HG03060 (cell line): Measurements from ENCODE around the gene CDK18.

Source experiments
- ATAC-seq: cut with Tn5 transposase; IDR thresholded peaks from one replicate; pipeline ENCODE4 v1.9.1; 2021; ENCODE audit warnings: low read depth, moderate number of reproducible peaks; ENCODE audit not compliant: unreplicated experiment

CDK18 gene

GRCh38 chr1:205567716-205568115, 63.2 kb downstream of the CDK18 start:
- ATAC-seq = no peak

- no peak for ATAC-seq
These were observed 63.6 kb downstream of the CDK18 start for GRCh38 chr1:205568135-205568468.

DNA sequence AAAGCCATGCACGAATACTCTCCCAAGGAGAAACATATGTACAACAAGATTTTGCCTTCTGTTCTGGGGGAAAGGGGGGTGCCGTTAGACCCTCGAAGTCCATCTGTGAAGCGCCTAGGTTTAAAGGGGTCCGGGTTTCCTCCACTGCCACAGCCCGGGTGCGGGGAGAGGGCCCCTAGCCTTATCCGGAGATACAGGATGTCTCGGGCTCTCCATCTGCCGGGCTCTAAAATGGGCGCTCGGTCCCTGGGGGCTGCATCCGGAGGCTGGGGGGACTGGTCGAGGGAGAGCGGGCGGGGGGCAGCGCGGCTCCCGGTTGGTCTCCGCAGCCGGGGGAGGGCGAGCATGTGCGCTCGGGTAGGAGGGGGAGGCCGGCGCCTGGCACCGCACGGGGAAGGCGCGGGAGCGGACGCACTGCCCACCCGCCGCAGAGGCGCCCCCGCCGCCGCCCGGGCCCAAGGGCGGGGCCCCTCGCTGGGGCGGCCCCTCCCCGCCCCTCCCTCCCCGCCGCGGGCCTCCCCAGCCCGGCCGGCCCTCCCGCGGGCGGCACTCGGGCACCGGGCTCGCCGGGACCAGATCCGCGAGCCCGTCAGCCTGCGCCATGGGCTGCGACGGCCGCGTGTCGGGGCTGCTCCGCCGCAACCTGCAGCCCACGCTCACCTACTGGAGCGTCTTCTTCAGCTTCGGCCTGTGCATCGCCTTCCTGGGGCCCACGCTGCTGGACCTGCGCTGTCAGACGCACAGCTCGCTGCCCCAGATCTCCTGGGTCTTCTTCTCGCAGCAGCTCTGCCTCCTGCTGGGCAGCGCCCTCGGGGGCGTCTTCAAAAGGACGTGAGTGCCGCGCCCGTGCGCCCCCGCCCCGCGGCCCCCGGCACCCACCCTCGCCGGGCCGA, 64.2 kb downstream of the CDK18 start:
- ATAC-seq = no peak

- ATAC-seq = no peak
These were observed 65.1 kb downstream of the CDK18 start for GRCh38 chr1:205569411-205570172.

DNA sequence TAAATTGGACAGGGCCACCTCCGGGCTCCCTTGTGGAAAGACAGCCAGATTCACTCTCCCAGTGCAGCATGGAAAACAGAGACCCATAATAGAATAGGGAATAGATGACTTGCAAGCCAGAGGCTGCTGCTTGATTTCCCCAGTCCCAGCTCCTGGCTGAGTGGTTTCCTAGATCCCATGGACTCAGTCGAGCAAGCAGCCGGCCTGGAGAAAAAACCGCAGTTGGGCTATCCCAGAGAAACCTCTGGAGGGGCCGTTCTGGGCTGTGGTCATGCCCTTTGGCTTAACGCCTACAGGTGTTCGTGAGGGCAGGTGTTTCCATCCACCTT, 65.7 kb downstream of the CDK18 start:
- no peak for ATAC-seq

DNA sequence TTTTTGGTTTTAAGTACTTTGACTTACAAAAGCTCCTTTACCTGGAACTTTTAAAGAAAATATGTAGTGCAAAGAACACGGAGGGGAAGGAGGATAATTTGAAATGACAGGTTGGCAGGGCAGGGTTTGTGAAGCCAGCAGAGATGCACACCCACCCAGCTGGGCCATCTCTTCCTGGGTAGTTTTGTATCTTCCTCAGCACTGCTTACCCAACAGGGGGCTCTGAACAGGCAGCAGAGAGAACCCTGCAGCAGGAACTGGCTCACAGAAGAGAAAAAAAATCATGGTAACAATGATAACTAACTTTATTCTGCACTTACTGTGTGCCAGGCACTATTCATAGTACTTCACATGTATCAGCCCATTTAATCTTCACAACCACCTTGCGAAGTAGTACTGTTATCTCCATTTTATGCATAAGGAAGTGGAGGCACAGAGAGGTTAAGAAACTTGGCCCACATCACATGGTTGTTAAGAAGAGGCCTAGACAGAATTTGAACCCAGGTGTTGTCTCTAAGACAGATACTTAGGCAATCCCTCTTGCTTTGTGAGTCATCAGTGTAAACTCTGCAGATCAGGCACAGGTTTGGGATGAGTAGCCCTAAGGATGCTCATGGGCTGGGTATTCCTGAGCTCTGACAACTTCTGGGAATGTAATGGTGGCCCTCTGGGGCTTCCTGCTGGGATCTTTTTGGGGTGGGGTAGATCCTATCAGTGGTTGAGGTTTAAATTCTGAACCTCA, 66.5 kb downstream of the CDK18 start:
- no peak for ATAC-seq

DNA sequence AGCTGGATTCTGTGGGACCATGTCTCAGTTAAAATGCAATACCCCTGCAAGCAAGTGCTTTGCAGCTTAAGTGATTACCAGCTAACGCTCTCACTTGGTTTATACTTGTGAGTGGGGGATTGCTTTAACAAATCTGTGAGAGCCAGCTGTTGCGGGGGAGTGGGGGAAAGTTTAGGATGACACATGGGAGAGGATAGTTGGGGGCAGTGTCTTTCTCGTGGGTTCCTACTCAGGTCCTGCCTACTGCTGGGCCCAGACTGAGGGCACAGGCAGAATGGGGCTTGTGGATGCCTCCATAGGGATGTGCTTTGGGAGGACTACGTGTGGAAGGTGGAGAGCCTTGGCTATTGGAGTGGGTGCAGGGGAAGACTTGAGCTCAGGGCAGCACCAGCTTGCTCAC, 67.3 kb downstream of the CDK18 start:
- no peak for ATAC-seq

DNA sequence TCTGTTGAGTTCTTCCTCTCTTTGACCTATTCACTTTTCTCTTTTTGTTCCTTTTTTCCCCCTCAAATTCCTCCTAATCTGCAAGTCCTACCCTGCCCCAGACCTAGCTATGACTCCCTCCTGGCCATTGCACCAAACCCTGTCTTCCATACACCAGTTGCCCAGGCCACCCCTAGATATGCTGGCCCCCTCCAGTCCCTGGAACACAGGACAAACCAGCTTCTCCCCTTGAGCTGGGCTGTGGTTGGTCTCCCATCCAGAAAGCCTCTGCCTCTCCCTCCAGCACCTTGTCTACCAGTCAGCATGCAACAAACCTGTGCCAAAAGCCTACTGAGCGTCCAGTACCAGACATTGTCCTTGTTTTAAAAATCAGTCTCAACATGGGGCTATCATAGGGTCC, 68.0 kb downstream of the CDK18 start:
- no peak for ATAC-seq

DNA sequence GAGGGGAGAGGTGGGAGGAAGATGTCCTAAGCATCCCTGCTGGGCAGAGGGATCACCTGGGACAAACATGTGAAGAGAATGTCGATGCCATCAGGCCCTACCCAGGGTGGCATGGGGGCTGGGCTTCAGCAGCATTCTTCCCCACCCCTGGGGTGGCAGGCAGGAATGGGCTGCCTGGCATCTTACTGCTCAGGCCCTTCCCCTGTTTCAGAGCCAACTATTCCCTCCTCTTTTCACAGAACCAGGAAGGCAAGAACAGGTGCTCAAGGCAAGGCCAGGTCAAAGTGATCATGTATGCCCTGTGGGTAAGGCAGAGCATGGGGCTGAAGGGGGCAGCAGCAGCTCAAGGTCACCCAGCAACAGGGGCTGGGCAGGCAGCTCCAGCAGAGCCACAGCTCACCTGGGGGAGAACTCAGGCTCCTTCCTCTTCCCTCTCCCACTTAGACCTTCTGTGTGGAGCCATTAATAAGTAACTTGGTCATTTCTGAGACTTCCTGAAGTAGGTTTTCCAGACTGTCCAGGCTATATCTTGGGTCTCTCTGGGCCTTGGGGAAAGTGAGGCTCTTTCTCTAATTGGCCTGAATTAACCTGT, 70.9 kb downstream of the CDK18 start:
- ATAC-seq = no peak

- no peak for ATAC-seq
These were observed 71.5 kb downstream of the CDK18 start for GRCh38 chr1:205576011-205576410.

- ATAC-seq = no peak
These were observed 72.6 kb downstream of the CDK18 start for GRCh38 chr1:205576805-205577761.

DNA sequence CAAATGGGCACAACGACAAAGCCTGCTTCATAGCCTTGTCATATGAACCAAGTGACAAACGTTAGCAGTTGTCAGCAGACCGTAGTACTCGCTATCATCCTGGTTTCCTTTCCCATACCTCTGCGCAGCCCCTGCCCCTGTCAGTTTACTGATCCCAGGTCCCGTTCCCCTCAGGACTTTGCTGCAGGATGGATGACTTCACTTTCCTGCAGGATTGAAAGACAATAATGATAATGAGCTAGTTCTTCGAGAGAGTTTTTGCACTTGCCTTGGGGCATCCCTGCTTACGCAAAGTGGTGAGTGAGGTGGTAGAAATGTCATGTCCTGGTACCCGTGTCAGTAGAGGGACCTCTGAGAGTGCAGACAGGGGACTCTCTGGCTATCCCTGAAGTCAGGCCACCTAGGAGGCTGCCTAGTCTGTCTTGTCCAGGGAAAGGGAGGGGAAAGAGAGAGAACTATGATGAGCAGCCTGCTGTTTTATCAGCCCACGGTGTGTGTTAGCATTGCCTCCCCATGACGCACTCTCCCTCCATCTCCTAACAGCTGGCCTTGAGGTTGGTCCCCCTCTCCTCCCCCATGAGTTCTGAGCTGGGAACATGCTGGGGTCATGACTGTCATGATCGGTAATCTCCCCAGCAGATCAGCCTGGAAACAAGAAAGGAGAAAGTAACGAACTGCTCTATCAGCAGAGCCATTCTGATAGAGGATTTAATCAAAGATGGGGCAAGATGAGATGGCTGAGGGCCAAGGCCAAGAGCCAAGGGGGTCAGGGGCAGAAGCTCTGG, 73.6 kb downstream of the CDK18 start:
- no peak for ATAC-seq

DNA sequence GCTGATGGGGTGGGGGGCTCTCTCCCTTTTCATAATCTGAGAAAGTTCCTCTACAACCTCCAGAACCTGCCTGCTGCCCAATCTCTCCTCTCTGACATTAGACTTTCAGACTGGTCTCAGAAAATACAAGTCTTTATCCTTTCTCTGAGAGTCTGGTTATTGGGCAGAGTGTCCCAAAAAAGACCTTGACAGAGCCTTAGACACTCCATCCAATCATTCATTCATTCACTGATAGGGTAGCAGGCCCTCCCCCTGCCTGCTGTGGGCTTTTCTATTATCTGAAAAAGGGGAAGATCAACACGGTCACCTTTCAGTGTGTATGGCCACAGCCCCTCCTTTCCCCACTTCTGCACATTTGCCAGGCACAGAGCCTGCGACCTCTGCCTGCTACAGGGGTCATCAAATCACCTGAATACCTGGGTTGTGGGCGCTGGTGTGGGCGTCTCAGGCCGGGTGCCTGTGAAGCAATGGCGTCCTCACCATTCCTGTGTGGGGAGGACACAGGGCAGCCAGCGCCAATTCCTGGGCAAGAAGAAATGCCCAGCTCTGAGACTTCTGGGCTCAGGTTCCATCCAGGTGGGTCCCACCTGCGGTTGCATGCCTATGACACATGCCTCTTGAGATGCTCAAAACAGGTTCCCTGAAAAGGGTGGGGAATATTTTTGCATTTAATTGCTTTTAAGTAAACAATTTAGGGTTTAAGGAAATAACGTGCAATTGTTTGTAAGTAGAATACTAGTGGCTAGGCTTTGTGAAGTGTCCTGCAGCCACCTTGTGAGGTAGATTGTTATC, 74.5 kb downstream of the CDK18 start:
- ATAC-seq = no peak

DNA sequence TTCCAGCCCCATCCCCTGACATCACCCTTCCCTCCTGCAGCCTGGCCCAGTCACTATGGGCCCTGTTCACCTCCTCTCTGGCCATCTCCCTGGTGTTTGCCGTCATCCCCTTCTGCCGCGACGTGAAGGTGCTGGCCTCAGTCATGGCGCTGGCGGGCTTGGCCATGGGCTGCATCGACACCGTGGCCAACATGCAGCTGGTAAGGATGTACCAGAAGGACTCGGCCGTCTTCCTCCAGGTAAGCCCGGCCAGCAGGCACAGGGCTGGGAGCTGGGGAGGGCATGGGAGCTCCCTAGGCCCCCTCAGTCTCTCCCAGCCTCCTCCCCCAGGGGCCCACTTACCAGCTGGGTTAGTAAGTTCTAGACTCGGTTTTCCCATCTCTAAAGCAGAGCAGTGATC, 75.2 kb downstream of the CDK18 start:
- no peak for ATAC-seq

GRCh38 chr1:205580140-205580922, 75.9 kb downstream of the CDK18 start:
- no peak for ATAC-seq

DNA sequence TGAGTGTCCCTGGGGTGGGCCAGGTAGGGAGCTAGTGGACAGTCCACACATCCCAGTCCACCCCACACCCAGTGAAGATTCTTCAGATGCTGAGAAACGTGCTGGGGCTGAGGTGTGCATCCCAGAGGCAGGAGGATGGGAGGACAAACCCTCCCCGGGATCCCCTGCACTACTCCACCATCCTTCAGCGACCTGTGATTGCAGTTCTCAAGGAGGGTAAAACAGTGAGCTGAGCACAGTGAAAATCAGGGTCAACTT, 76.4 kb downstream of the CDK18 start:
- ATAC-seq = no peak

GRCh38 chr1:205581321-205581980, 77.0 kb downstream of the CDK18 start:
- no peak for ATAC-seq
